Neural cell (in vitro differentiated cells): Measurements from ENCODE around the gene ACTG1. TPM values are rescaled to one million over a fixed set of nuclear protein-coding genes. Genes with fewer than 3 reads are reported as not detected.
A peak's percentile ranks its signal among the peaks of the same experiment; 100 is the strongest.

Experiments used
- H2AFZ ChIP-seq: fragments of 200-600, 300-800 bp; sonication (generic), shearing (Covaris generic); 2 replicates; pipeline ENCODE4 v1.6.0; 2014; ENCODE audit warnings: low read depth, mild to moderate bottlenecking, antibody characterized with exemption, low read length, moderate library complexity
- H3F3A ChIP-seq: fragments of 200-600 bp; shearing (Covaris generic); 2 replicates; pipeline ENCODE4 v1.6.1; 2016; ENCODE audit warnings: mild to moderate bottlenecking, moderate library complexity, mixed read lengths, antibody characterized with exemption, low read length; ENCODE audit not compliant: insufficient read depth, poor library complexity, severe bottlenecking
- H3K27ac ChIP-seq: fragments of 200-600, 300-800 bp; sonication (generic), shearing (Covaris generic); 2 replicates; pipeline ENCODE4 v1.5.1; 2014; ENCODE audit warnings: mild to moderate bottlenecking, low read length, moderate library complexity
- H3K27me3 ChIP-seq: fragments of 300-800, 200-600 bp; sonication (generic), shearing (Covaris generic); 2 replicates; pipeline ENCODE4 v1.6.0; 2014; ENCODE audit warnings: mild to moderate bottlenecking, low read depth, low read length, moderate library complexity; ENCODE audit not compliant: insufficient read depth
- H3K36me3 ChIP-seq: fragments of 300-800, 200-600 bp; sonication (generic), shearing (Covaris generic); 2 replicates; pipeline ENCODE4 v1.5.1; 2014; ENCODE audit warnings: mild to moderate bottlenecking, antibody characterized with exemption, low read length, moderate library complexity; ENCODE audit not compliant: insufficient read depth
- H3K4me2 ChIP-seq: fragments of 300-800, 200-600 bp; sonication (generic), shearing (Covaris generic); 2 replicates; pipeline ENCODE4 v1.6.0; 2014; ENCODE audit warnings: mild to moderate bottlenecking, low read length
- H3K4me3 ChIP-seq: fragments of 300-800, 200-600 bp; sonication (generic), shearing (Covaris generic); 2 replicates; pipeline ENCODE4 v1.5.1; 2014; ENCODE audit warnings: mild to moderate bottlenecking, low read length, moderate library complexity
- H3K79me2 ChIP-seq: fragments of 200-600 bp; shearing (Covaris generic); replicated peaks from 2 replicates; pipeline ENCODE4 v1.6.0; 2014; ENCODE audit warnings: mild to moderate bottlenecking, low read length, moderate library complexity; ENCODE audit not compliant: insufficient read depth
- H3K9ac ChIP-seq: fragments of 300-800, 200-600 bp; sonication (generic), shearing (Covaris generic); 2 replicates; pipeline ENCODE4 v1.6.1; 2016; ENCODE audit warnings: mild to moderate bottlenecking, low read length, mixed read lengths
- H3K9me2 ChIP-seq: fragments of 200-600 bp; shearing (Covaris generic); 2 replicates; pipeline ENCODE4 v1.6.1; 2016; ENCODE audit warnings: mild to moderate bottlenecking, low read length, mixed read lengths; ENCODE audit not compliant: insufficient read depth
- H3K9me3 ChIP-seq: fragments of 200-600, 300-800 bp; sonication (generic), shearing (Covaris generic); 2 replicates; pipeline ENCODE4 v1.6.1; 2016; ENCODE audit warnings: mild to moderate bottlenecking, mixed run types, low read length, moderate library complexity, mixed read lengths
- H4K20me1 ChIP-seq: fragments of 200-600 bp; shearing (Covaris generic); 2 replicates; pipeline ENCODE4 v1.6.1; 2016; ENCODE audit warnings: mild to moderate bottlenecking, mixed run types; ENCODE audit not compliant: insufficient read depth
- CTCF ChIP-seq: fragments of 450-650 bp; IDR thresholded peaks from 2 replicates; pipeline ENCODE4 v1.5.1; 2014; ENCODE audit warnings: antibody characterized with exemption, mild to moderate bottlenecking, moderate library complexity; ENCODE audit not compliant: poor library complexity, severe bottlenecking
- EP300 ChIP-seq: fragments of 450-650 bp; conservative IDR thresholded peaks from 2 replicates; pipeline ENCODE4 v1.6.1; 2014; ENCODE audit warnings: antibody characterized with exemption, mild to moderate bottlenecking, moderate library complexity; ENCODE audit not compliant: poor library complexity, severe bottlenecking
- EZH2 ChIP-seq: fragments of 200-600, 300-800 bp; shearing (Covaris generic), sonication (generic); IDR thresholded peaks from 2 replicates; pipeline ENCODE4 v1.6.1; 2014; ENCODE audit warnings: antibody characterized with exemption, low read length, borderline replicate concordance, mild to moderate bottlenecking; ENCODE audit not compliant: insufficient read depth, poor library complexity, severe bottlenecking
- MXI1 ChIP-seq: fragments of 450-650 bp; conservative IDR thresholded peaks from 2 replicates; pipeline ENCODE4 v1.6.1; 2014; ENCODE audit warnings: antibody characterized with exemption, mild to moderate bottlenecking; ENCODE audit not compliant: poor library complexity, severe bottlenecking
- POLR2AphosphoS5 ChIP-seq: IDR thresholded peaks from 2 replicates; pipeline ENCODE4 v1.6.1; 2012
- RAD21 ChIP-seq: fragments of 450-650 bp; conservative IDR thresholded peaks from 2 replicates; pipeline ENCODE4 v1.6.1; 2014; ENCODE audit warnings: antibody characterized with exemption, mild to moderate bottlenecking, moderate library complexity
- REST ChIP-seq: IDR thresholded peaks from 2 replicates; pipeline ENCODE4 v1.6.1; 2012; ENCODE audit warnings: borderline replicate concordance
- SMC3 ChIP-seq: fragments of 450-650 bp; conservative IDR thresholded peaks from 2 replicates; pipeline ENCODE4 v1.6.1; 2014; ENCODE audit warnings: antibody characterized with exemption, mild to moderate bottlenecking, moderate library complexity; ENCODE audit not compliant: poor library complexity
- TAF1 ChIP-seq: IDR thresholded peaks from 2 replicates; pipeline ENCODE4 v1.6.1; 2012; ENCODE audit warnings: low read depth
- polyA plus RNA-seq: library from polyadenylated mRNA; depleted of rRNA; stranded (reverse); fragments of >200 nt; gene quantifications from 2 replicates; pipeline ENCODE4 v1.2.3, GENCODE V29; 2014

ACTG1 gene
- polyA plus RNA-seq, 1 donor from 2014 or later, result 9,187 TPM

- Histone ChIP-seq H3K4me2 (peak overlapping the region; percentile 44), H4K20me1 (no peaks in the 10 kb centered on the region), H3K4me3 (peak overlapping the region; percentile 59), H3K27me3 (no peaks in the 10 kb centered on the region), H3K9me2 (no peaks in the 10 kb centered on the region), H3K79me2 (peaks cover 7% of the 10 kb centered on the region), H3K9ac (peak overlapping the region; percentile 42), H3K36me3 (no peaks in the 10 kb centered on the region), H3F3A (no peaks in the 10 kb centered on the region), H3K9me3 (no peaks in the 10 kb centered on the region), H3K27ac (peak overlapping the region; percentile 37), H2AFZ (peak overlapping the region; percentile 40)
- TF ChIP-seq EP300 (peak; percentile 53), REST (peak; percentile 29), EZH2 (no peak), TAF1 (no peak), POLR2AphosphoS5 (peak; percentile 62), MXI1 (peak; percentile 63)
Measured at GRCh38 chr17:81481073-81481799, 31.4 kb downstream of the ACTG1 start.

- H4K20me1 ChIP-seq, result no peaks in the 10 kb centered on the region
- H3K36me3 ChIP-seq, result no peaks in the 10 kb centered on the region
- no peak overlapping the region for H3K4me2 ChIP-seq
- TF ChIP-seq REST (no peak), EZH2 (no peak), RAD21 (no peak), POLR2AphosphoS5 (no peak), TAF1 (no peak), SMC3 (no peak), MXI1 (no peak), EP300 (no peak), CTCF (no peak)
- H3K4me3 ChIP-seq, result peak overlapping the region; percentile 47
- no peaks in the 10 kb centered on the region for H3F3A ChIP-seq
- H3K27me3 ChIP-seq, result no peaks in the 10 kb centered on the region
- peak overlapping the region; percentile 73 for H3K27ac ChIP-seq
- peak overlapping the region; percentile 53 for H3K9ac ChIP-seq
- H3K79me2 ChIP-seq, result peaks cover 7% of the 10 kb centered on the region
- no peak overlapping the region for H2AFZ ChIP-seq
- no peaks in the 10 kb centered on the region for H3K9me3 ChIP-seq
- H3K9me2 ChIP-seq, result no peaks in the 10 kb centered on the region
Measured at GRCh38 chr17:81480140-81481072, 32.2 kb downstream of the ACTG1 start.
